HCT116 (cell line): ENCODE measurements around the gene SPEM1. TPM values are rescaled to one million over a fixed set of nuclear protein-coding genes. Genes with fewer than 3 reads are reported as not detected.

Source experiments
- ATAC-seq: fragments of 200-7000 bp; cut with Tn5 transposase; 2 replicates; pipeline ENCODE4 v1.9.1; 2020; ENCODE audit warnings: mild to moderate bottlenecking, moderate library complexity
- BruUV-seq: library from RNA; stranded (reverse); fragments of 400-500 nt; replicated peaks from 2 replicates; lab custom pipeline; 2021; lab: Mats Ljungman, UMichigan
- CTCF ChIA-PET: fragments of 300-600 bp; sonication (Branson Sonifier 250); formaldehyde crosslinking; loops from one replicate; lab custom pipeline; 2021; ENCODE audit warnings: antibody characterized with exemption; lab: Charles Lee
- POLR2A ChIA-PET: fragments of 300-600, 350-600 bp; sonication (Branson Sonifier 250); formaldehyde crosslinking; loops from one replicate; lab custom pipeline; 2021; ENCODE audit warnings: antibody characterized with exemption; lab: Charles Lee
- RAD21 ChIA-PET, 2 experiments: fragments of 300-600 bp; sonication (Branson Sonifier 250); formaldehyde crosslinking; loops; one replicate each; lab custom pipeline; 2023; ENCODE audit warnings: low total read pairs in 2 of 2; ENCODE audit not compliant: uncharacterized antibody in 2 of 2, unreplicated experiment in 2 of 2, low non-redundant PET in 1 of 2; lab: Charles Lee
- DNase-seq: peaks from one replicate; pipeline ENCODE4 v3.0.0-alpha.2; 2010; ENCODE audit warnings: low read depth, low spot score
- H2AFZ ChIP-seq: fragments of 200-600 bp; shearing (Covaris generic), sonication (generic); 2 replicates; pipeline ENCODE4 v1.6.1; 2017; ENCODE audit warnings: low read depth, mixed run types, mixed read lengths, antibody characterized with exemption, low read length; ENCODE audit not compliant: poor library complexity, severe bottlenecking
- H3K27ac ChIP-seq: 2 replicates; pipeline ENCODE4 v1.5.1; 2012; ENCODE audit warnings: low read depth, low read length
- H3K27me3 ChIP-seq: fragments of 200-600 bp; sonication (generic); 2 replicates; pipeline ENCODE4 v1.6.1; 2016; ENCODE audit warnings: mixed run types, low read length, mixed read lengths; ENCODE audit not compliant: insufficient read depth
- H3K36me3 ChIP-seq, 2 experiments: fragments of 200-500 bp in 1 of 2; fragments of 200-600 bp in 1 of 2; sonication (Bioruptor generic) in 1 of 2; sonication (generic) in 1 of 2; 2 replicates each; pipeline versions ENCODE4 v1.5.1 to v1.6.1; 2014 to 2016; ENCODE audit warnings: low read length in 2 of 2, inconsistent platforms in 1 of 2, mixed read lengths in 1 of 2, mixed run types in 1 of 2; ENCODE audit not compliant: insufficient read depth in 2 of 2, control insufficient read depth in 1 of 2
- H3K4me1 ChIP-seq, 2 experiments: fragments of 200-600 bp in 1 of 2; sonication (generic) in 1 of 2; 2 replicates each; pipeline versions ENCODE4 v1.5.1 to v1.6.1; 2012 to 2017; ENCODE audit warnings: low read length in 2 of 2, inconsistent platforms in 1 of 2, mild to moderate bottlenecking in 1 of 2, mixed read lengths in 1 of 2, mixed run types in 1 of 2, moderate library complexity in 1 of 2; ENCODE audit not compliant: insufficient read depth in 2 of 2, control insufficient read depth in 1 of 2
- H3K4me2 ChIP-seq: fragments of 200-600 bp; sonication (generic); 2 replicates; pipeline ENCODE4 v1.6.1; 2017; ENCODE audit warnings: mixed run types, low read length, mixed read lengths
- H3K4me3 ChIP-seq, 2 experiments: fragments of 200-600 bp in 1 of 2; sonication (generic) in 1 of 2; replicated peaks in 1 of 2; 2 replicates each; pipeline ENCODE4 v1.5.1; 2011 to 2016; ENCODE audit warnings: low read length in 2 of 2, control low read depth in 1 of 2, low read depth in 1 of 2, mild to moderate bottlenecking in 1 of 2, mixed read lengths in 1 of 2, mixed run types in 1 of 2
- H3K79me2 ChIP-seq: fragments of 200-600 bp; sonication (generic); 2 replicates; pipeline ENCODE4 v1.6.1; 2017; ENCODE audit warnings: mild to moderate bottlenecking, mixed run types, low read length, moderate library complexity, mixed read lengths; ENCODE audit not compliant: insufficient read depth
- H3K9ac ChIP-seq: fragments of 200-600 bp; sonication (generic); 2 replicates; pipeline ENCODE4 v1.6.1; 2016; ENCODE audit warnings: low read length, mixed read lengths
- H3K9me2 ChIP-seq: fragments of 200-600 bp; sonication (generic), shearing (Covaris generic); 2 replicates; pipeline ENCODE4 v1.6.1; 2017; ENCODE audit warnings: mixed run types, mild to moderate bottlenecking, moderate library complexity; ENCODE audit not compliant: insufficient read depth
- H3K9me3 ChIP-seq, 2 experiments: fragments of 200-500 bp in 1 of 2; fragments of 200-600 bp in 1 of 2; sonication (Bioruptor generic) in 1 of 2; sonication (generic) in 1 of 2; 2 replicates each; pipeline ENCODE4 v1.6.1; 2014 to 2017; ENCODE audit warnings: low read length in 2 of 2, mixed read lengths in 2 of 2, inconsistent platforms in 1 of 2, low read depth in 1 of 2, mild to moderate bottlenecking in 1 of 2, mixed run types in 1 of 2, moderate library complexity in 1 of 2; ENCODE audit not compliant: control insufficient read depth in 1 of 2, insufficient read depth in 1 of 2
- H4K20me1 ChIP-seq: fragments of 200-600 bp; sonication (generic), shearing (Covaris generic); 2 replicates; pipeline ENCODE4 v1.6.1; 2017; ENCODE audit warnings: mixed run types, mild to moderate bottlenecking, moderate library complexity; ENCODE audit not compliant: insufficient read depth
- CEBPB ChIP-seq: IDR thresholded peaks from 2 replicates; pipeline ENCODE4 v1.6.1; 2012; ENCODE audit warnings: low read depth
- EGR1 ChIP-seq: IDR thresholded peaks from 2 replicates; pipeline ENCODE4 v1.6.1; 2012; ENCODE audit warnings: low read depth
- ELF1 ChIP-seq: IDR thresholded peaks from 2 replicates; pipeline ENCODE4 v1.6.1; 2012; ENCODE audit warnings: low read depth, borderline replicate concordance
- EZH2 ChIP-seq: fragments of 200-600 bp; sonication (generic); IDR thresholded peaks from 2 replicates; pipeline ENCODE4 v1.6.1; 2017; ENCODE audit warnings: antibody characterized with exemption, mixed run types
- EZH2phosphoT487 ChIP-seq: fragments of 200-600 bp; IDR thresholded peaks from 2 replicates; pipeline ENCODE4 v1.6.1; 2018; ENCODE audit warnings: antibody characterized with exemption, borderline replicate concordance
- JUND ChIP-seq: IDR thresholded peaks from 2 replicates; pipeline ENCODE4 v1.6.1; 2012
- POLR2A ChIP-seq: IDR thresholded peaks from 2 replicates; pipeline ENCODE4 v1.7.0; 2011; ENCODE audit warnings: borderline replicate concordance; ENCODE audit not compliant: insufficient read depth, insufficient read length; ENCODE audit errors: extremely low read depth
- POLR2AphosphoS5 ChIP-seq: IDR thresholded peaks from 2 replicates; pipeline ENCODE4 v1.6.1; 2011; ENCODE audit warnings: mild to moderate bottlenecking, low read depth, low read length, moderate library complexity
- RAD21 ChIP-seq: IDR thresholded peaks from 2 replicates; pipeline ENCODE4 v1.6.1; 2012; ENCODE audit warnings: low read depth, mild to moderate bottlenecking
- SIN3A ChIP-seq: IDR thresholded peaks from 2 replicates; pipeline ENCODE4 v1.6.1; 2012; ENCODE audit warnings: low read depth
- SRF ChIP-seq: IDR thresholded peaks from 2 replicates; pipeline ENCODE4 v1.6.1; 2012; ENCODE audit warnings: low read depth
- TCF7L2 ChIP-seq: IDR thresholded peaks from 2 replicates; pipeline ENCODE4 v1.7.0; 2011; ENCODE audit warnings: borderline replicate concordance, inconsistent platforms; ENCODE audit not compliant: insufficient read depth, insufficient read length; ENCODE audit errors: extremely low read depth
- YY1 ChIP-seq: IDR thresholded peaks from 2 replicates; pipeline ENCODE4 v1.6.1; 2011; ENCODE audit warnings: low read length, low read depth, moderate library complexity, mild to moderate bottlenecking; ENCODE audit not compliant: insufficient replicate concordance; ENCODE audit errors: extremely low read depth
- ZNF274 ChIP-seq: fragments of 200-500 bp; sonication (Bioruptor generic); IDR thresholded peaks from 2 replicates; pipeline ENCODE4 v1.6.1; 2014; ENCODE audit warnings: mild to moderate bottlenecking, low read depth, low read length, inconsistent platforms
- intact Hi-C: fragments of 100-400 bp; cut with micrococcal nuclease; formaldehyde crosslinking; loops from 2 replicates; pipeline ENCODE4 v1.10.0; 2022
- total RNA-seq: library from RNA; stranded (reverse); gene quantifications from one replicate; pipeline ENCODE4 v1.2.1, GENCODE V29; 2021; ENCODE audit not compliant: unreplicated experiment
- TF ChIP-seq, protein P1 (sequence below): IDR thresholded peaks from 2 replicates; pipeline ENCODE4 v1.6.1; 2012; ENCODE audit warnings: low read depth
- TF ChIP-seq, protein P2 (sequence below): IDR thresholded peaks from 2 replicates; pipeline ENCODE4 v1.6.1; 2012
- TF ChIP-seq, protein P3 (sequence below): IDR thresholded peaks from 2 replicates; pipeline ENCODE4 v1.6.1; 2012

SPEM1 gene
- total RNA-seq, 1 experiment from 2014 or later = 0.32 TPM

DNA sequence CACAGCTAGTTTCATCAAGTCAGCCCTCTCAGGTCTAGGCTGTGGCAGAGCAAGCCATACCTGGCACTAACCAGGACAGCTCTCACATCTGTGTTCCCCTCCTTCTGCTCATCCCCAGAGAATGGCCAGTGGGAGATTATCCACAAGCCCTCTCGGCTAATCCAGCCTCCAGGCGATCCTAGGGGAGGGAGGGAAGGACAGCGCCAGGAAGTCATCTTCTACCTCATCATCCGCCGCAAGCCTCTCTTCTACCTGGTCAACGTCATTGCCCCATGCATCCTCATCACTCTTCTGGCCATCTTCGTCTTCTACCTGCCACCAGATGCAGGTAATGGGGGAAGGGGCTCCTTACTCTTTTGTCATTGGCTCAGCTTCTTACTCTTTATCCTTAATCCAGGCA is 28.3 kb downstream of the SPEM1 start (continued):
- TF ChIP-seq, protein P1, sequence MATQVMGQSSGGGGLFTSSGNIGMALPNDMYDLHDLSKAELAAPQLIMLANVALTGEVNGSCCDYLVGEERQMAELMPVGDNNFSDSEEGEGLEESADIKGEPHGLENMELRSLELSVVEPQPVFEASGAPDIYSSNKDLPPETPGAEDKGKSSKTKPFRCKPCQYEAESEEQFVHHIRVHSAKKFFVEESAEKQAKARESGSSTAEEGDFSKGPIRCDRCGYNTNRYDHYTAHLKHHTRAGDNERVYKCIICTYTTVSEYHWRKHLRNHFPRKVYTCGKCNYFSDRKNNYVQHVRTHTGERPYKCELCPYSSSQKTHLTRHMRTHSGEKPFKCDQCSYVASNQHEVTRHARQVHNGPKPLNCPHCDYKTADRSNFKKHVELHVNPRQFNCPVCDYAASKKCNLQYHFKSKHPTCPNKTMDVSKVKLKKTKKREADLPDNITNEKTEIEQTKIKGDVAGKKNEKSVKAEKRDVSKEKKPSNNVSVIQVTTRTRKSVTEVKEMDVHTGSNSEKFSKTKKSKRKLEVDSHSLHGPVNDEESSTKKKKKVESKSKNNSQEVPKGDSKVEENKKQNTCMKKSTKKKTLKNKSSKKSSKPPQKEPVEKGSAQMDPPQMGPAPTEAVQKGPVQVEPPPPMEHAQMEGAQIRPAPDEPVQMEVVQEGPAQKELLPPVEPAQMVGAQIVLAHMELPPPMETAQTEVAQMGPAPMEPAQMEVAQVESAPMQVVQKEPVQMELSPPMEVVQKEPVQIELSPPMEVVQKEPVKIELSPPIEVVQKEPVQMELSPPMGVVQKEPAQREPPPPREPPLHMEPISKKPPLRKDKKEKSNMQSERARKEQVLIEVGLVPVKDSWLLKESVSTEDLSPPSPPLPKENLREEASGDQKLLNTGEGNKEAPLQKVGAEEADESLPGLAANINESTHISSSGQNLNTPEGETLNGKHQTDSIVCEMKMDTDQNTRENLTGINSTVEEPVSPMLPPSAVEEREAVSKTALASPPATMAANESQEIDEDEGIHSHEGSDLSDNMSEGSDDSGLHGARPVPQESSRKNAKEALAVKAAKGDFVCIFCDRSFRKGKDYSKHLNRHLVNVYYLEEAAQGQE = no peak
- TF ChIP-seq ELF1 = no peak

DNA sequence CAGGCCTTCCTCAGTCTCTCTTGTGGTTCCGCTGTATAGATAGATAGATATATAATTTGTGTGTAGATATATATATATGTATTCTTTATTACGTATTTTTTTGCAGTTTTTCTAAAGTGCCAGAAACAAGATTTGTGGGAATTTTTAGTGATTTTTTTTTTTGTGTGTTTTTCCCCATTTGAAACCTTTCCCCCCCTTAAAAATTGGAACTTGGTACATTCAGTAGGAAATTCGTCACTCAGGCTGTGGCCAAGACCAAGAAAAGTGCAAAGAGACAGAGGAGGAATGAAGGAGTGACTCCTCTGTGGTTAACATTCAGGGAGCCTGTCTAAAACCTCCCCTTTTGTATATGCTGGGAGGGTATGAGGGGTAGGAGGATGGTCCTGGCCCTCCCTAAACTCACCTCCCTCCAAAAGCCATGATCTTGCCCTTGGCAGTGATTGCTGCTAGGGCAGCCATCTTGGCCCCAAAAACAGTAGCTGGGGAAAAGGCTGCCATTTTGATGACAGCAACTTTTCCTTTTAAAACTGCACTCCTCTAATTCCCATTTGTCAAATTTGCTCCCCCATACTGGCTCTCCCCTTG is 39.9 kb downstream of the SPEM1 start:
- Histone ChIP-seq H3K9me3 (no peaks in the 10 kb centered on the region; a peak in 1 of 4 replicates), H4K20me1 (no peaks in the 10 kb centered on the region), H3K9me2 (no peaks in the 10 kb centered on the region), H3K27me3 (no peaks in the 10 kb centered on the region), H3K9ac (no peak overlapping the region), H2AFZ (no peak overlapping the region), H3K4me3 (no peak overlapping the region), H3K79me2 (no peaks in the 10 kb centered on the region), H3K27ac (no peak overlapping the region), H3K4me2 (no peak overlapping the region), H3K36me3 (no peaks in the 10 kb centered on the region; a peak in 1 of 4 replicates), H3K4me1 (peaks cover 0 to 14% of the 10 kb centered on the region in 2 experiments; a peak in 2 of 4 replicates)
- CTCF ChIA-PET = no interaction called here
- BruUV-seq = no TSS peak
- intact Hi-C loops = no loop called here
- DNase-seq = no peak
- RAD21 ChIA-PET = no interaction called here
- TF ChIP-seq EZH2 (no peak), JUND (no peak), EZH2phosphoT487 (no peak), EGR1 (no peak), POLR2AphosphoS5 (no peak), ELF1 (no peak), SIN3A (0 out of 2 replicates have a peak, but pooled peaks have one; percentile 12), SRF (no peak), POLR2A (no peak), RAD21 (no peak), YY1 (peak; percentile 25), TCF7L2 (no peak), ZNF274 (no peak), CEBPB (no peak)
- TF ChIP-seq, protein P2, sequence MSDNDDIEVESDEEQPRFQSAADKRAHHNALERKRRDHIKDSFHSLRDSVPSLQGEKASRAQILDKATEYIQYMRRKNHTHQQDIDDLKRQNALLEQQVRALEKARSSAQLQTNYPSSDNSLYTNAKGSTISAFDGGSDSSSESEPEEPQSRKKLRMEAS = no peak
- TF ChIP-seq, protein P1 = no peak
- TF ChIP-seq, protein P3, sequence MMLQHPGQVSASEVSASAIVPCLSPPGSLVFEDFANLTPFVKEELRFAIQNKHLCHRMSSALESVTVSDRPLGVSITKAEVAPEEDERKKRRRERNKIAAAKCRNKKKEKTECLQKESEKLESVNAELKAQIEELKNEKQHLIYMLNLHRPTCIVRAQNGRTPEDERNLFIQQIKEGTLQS = no peak
- POLR2A ChIA-PET = no interaction called here
- no peak for ATAC-seq
